ENCODE data around the gene CDC123.
"Not testable (repeated sequence)": the region's sequence is repeated elsewhere in the genome, so short reads cannot be mapped to it uniquely, and the experiment has no call there.

The CDC123 gene, protein sequence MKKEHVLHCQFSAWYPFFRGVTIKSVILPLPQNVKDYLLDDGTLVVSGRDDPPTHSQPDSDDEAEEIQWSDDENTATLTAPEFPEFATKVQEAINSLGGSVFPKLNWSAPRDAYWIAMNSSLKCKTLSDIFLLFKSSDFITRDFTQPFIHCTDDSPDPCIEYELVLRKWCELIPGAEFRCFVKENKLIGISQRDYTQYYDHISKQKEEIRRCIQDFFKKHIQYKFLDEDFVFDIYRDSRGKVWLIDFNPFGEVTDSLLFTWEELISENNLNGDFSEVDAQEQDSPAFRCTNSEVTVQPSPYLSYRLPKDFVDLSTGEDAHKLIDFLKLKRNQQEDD

GRCh38 chr10:12195603-12196506 lies at the start of gene CDC123, which contains the start of gene NUDT5:
Gene CDC123 (plus strand): TSS chr10:12196188. CDS start chr10:12196246, 58 bp downstream.
Gene NUDT5 (minus strand): TSS chr10:12195891. CDS start chr10:12186291, 9,600 bp downstream.
- peak; percentile 93 for DNase-seq (ENCODE audit: low spot score)

GRCh38 chr10:12150163-12150562 lies 45.8 kb upstream of the CDC123 start:
- no peak for DNase-seq (ENCODE audit: low spot score)

DNA sequence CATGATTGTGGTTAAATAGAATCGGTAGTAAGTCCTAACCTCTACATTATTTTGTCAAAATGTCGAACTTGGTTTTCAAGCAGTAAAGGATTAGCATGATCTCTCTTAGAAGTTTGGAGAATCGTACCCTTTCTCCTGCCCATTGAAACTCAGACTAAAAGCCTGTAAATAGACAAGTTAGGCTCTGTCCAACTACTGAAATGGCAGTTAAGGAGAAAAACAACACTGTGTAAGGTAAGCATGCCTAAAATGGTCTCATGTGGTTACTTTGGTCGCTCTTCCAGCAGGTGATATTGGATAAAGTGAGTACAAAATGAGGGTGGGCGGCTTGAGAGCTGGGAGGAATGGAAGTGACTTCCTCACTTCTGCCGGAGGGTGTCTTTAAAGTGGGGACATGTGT lies 41.5 kb upstream of the CDC123 start:
- DNase-seq (ENCODE audit: low spot score): no peak

DNA sequence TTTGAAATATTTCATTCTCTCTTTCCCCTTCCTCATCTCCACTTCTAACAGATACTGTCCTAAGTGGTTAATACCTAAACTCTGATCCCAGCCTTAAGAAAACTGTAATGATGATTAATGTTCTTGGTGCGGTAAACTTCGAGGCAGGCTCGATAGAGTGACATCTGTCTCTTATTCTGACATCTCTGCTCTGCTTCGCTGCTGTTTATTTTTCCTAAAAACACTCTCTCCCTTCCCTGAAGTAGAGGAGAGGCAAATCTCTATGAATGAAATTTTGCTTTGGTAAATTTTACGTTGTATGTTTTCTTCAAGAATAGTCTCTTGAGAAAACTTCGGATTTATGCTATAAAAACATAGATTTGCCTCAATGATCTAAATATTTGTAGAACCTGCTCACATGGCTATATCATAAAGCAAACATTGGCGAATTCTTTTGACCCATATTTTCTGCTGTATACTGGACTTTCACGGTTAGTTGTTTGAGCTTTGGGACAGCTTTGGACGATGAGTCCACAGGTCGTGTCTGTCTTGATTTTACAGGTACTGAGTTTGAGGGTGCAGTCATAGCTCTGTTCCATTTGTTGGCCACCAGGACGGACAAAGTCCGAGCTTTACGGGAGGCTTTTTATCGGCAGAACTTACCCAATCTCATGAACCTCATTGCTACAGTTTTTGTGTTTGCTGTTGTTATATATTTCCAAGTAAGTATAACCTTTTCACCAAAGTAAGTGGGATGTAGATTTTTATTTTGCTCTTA lies 39.4 kb upstream of the CDC123 start:
- no peak for DNase-seq (ENCODE audit: low spot score)

DNA sequence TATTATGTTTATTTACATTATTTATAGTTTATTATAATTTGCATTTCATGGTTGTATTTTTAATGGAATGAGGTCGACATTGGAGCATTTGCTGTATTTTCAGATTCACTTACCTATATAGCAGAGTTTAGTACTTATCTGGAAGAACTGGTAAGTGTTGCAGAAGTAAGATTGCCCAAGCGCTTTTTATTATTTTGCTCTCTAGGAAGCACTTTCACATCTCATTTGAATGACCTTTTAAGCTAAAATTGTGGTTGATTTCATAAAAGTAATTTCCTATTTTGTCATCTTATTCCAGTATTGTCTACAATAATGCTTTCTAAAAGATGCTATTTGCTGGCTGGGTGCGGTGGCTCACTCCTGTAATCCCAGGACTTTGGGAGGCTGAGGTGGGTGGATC lies 37.9 kb upstream of the CDC123 start:
- no peak for DNase-seq (ENCODE audit: low spot score)

GRCh38 chr10:12160664-12161063 lies 35.3 kb upstream of the CDC123 start:
- no peak for DNase-seq (ENCODE audit: low spot score)

DNA sequence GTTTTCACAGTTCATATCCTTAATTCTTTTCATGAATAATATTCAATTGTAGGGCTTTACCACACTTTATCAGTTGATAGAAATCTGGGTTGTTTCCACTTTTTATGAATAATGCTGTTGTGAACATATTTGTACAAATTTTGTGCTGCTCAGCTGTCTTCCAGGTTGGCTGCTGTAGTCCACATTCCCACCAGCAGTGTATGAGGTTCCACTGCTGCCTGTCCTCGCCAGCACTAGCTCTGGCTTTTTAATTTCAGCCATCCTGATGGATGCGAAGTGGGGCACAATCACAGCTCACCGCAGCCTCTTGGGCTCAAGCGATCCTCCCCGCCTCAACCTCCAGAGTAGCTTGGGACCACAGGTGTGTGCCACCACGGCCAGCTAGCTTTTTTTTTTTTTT lies 33.1 kb upstream of the CDC123 start:
- DNase-seq (ENCODE audit: low spot score): no peak

- DNase-seq (ENCODE audit: low spot score): no peak
Measured at GRCh38 chr10:12164085-12164484, 31.9 kb upstream of the CDC123 start.

- DNase-seq (ENCODE audit: low spot score): peak; percentile 17
Measured at GRCh38 chr10:12165036-12165435, 31.0 kb upstream of the CDC123 start.

DNA sequence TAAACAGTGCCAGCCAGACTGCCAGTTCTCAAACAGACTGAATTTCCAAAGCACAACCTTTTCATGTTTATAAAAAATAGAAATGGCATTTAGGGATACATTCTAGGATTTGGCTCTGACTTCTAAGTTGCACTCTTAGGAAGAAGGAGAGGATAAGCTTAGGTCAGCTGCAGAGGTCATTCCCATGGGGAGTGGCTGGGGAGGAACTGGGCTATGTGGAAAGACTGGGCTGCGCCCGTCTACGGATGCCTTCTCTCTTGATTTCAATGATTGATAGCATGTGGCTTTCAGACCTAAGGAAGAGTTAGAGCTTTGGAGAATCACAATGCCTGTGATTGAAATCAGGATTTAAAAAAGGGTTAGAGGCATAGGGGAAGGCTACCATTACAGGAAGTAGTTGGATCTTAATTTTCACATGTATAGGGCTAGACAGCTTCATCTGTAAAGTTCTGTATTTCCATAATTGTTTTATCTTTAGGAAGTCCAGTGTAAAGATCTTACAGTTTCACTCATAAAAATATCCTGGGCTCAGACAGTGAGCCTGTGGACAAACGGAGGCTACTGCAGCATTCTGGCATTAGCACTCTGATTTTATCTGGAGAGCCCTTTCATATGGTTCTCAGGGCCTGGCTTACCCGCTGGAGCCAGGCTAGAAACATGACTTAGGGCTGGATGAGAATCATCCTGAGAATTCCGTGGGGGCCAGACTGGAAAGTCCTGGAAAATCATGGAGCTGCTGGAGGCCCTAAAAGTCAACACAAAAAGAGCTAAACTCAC lies 29.8 kb upstream of the CDC123 start:
- no peak for DNase-seq (ENCODE audit: low spot score)

- DNase-seq (ENCODE audit: low spot score): not testable (repeated sequence)
Measured at GRCh38 chr10:12171512-12171911, 24.5 kb upstream of the CDC123 start.

DNA sequence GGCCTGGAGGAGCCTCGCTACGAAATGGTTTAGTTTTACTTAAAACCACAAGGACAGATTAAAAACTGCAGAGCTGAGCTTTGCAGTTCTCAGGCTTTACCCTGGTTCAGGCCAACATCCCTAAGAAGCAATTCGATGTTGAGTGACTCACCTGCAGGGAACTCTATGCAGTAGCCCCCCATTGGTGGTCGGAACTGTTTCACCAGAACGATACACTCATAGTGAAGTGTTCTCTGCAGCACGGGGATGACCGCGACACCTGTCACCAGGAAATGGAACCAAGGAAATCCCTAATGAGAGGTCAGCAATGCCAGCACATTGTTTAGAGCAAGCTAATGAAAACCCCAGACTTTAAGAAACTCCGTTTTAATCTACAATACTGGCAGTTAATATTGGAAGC lies 18.3 kb upstream of the CDC123 start:
- no peak for DNase-seq (ENCODE audit: low spot score)

GRCh38 chr10:12179606-12180170 lies 16.3 kb upstream of the CDC123 start:
- no peak for DNase-seq (ENCODE audit: low spot score)

DNA sequence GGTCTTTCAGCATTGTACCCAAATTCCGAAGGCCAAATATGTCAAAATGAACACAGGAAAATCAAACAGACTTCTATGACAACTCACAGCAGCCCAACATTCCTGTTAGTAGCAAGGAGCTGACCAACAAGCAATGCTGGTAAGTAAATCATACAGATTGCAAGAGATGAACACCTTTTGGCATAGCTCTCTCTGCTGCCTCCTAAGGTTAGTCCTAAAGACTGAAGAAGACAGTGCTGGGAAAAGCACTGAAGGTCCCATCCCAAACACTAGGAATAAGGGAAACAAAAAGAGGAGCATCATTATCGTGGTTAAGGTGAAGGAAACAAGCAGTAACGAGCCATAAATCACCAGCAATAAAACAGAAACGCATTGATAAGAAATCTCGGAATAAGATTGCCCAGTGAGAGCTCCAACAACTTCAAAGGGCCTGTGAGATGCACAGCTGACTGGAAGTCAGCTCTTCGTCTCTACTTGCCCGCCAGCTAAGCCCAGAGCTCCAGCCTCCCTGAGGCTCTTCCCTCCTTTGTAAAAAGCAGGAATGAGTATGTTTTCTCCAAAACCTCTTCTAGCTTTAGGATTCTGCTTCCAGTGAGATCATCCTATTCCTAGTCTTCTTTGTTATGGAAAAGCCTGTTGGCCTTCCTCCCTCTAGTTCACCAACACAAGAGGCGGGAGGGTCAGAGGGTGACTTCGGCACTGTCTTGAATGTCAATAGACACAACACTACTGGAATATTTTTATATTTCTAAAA lies 15.6 kb upstream of the CDC123 start:
- DNase-seq (ENCODE audit: low spot score): no peak

- no peak for DNase-seq (ENCODE audit: low spot score)
Measured at GRCh38 chr10:12181065-12181775, 14.8 kb upstream of the CDC123 start.

DNA sequence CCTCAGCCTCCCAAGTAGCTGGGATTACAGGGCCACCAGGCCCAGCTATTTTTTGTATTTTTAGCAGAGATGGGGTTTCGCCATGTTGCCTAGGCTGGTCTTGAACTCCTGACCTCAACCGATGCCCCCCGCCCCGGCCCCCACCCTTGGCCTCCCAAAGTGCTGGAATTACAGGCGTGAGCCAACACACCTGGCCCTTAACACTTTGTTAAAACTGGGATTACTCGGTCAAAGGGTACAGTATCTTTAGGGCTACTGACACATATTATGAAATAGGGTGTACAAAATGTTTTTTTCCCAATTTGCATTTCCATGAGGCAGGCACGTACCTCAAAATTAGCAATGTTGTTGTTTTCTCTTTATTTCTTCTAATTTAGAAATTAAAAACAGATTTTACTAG lies 11.8 kb upstream of the CDC123 start:
- no peak for DNase-seq (ENCODE audit: low spot score)

GRCh38 chr10:12186323-12186722 lies 9.7 kb upstream of the CDC123 start:
- no peak for DNase-seq (ENCODE audit: low spot score)

DNA sequence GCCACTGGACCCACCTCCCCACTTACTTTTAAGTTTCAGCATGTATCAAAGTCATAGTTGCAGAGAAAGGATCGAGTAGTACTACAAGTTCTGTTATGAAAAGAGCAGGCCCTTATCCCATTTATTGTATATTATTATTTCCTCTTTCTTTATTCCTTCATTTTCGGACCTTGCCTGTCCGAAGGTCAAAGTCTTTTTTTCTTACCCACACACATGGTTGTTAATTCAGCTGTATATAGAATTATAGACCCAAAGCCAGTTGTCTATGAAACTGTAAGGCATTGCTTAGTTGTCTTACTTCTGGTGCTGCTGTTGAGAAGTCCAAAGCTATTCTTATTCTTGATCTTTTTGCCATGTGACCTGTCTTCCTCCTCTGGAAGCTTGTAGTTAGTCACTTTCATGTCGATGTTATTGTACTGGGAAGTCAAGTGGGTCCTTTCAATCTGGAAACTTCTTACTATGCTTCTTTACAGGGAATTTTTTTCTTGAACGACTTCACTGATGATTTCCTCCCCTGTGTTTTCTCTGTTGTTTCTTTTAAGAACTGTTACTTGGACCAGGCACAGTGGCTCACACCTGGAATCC lies 8.6 kb upstream of the CDC123 start:
- DNase-seq (ENCODE audit: low spot score): no peak

DNA sequence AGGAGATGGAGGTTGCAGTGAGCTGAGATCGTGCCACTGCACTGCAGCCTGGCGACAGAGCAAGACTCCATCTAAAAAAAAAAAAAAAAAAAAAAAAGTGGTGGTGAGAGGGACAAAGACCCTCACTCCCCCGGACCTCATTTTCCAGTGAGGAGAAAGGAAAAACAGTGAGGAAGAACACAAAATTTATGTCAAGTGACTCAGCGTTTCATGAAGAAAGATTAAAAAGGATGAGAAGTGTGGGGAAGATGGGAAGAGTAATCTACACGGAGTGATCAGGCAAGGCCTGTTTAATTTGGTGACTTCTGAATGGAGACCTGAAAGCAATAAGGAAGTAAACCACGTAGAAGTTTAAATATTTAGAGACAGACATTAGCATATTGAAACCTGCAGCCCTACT lies 7.3 kb upstream of the CDC123 start:
- DNase-seq (ENCODE audit: low spot score): no peak

All from putamen (tissue), 1 donor.